HG02840 (cell line): ENCODE results near the gene NEDD9.

Source experiments
- ATAC-seq: cut with Tn5 transposase; IDR thresholded peaks from one replicate; pipeline ENCODE4 v1.9.1; 2021; ENCODE audit warnings: mild to moderate bottlenecking, moderate library complexity, moderate number of reproducible peaks; ENCODE audit not compliant: unreplicated experiment, low FRiP score

NEDD9 gene

GRCh38 chr6:11236076-11236750, 3.7 kb upstream of the NEDD9 start:
- ATAC-seq = no peak

DNA sequence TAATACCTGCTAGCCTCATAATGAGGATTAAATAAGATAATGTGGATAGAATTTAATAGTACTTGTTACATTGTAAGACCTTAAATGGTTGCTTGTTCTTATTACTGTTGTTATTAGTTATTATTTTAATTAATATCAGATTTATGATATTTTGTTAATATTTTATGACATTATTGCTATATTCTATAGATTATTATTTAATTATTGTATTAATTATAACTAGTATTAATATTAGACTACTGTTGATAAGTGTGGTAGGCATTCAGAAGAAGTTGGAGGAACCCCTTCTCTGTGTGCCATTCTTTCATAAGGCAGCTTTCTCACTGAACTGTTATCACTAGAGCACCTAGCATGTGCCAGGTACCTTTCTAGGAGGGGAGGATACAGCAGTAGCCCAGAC, 2.6 kb upstream of the NEDD9 start:
- ATAC-seq = no peak

DNA sequence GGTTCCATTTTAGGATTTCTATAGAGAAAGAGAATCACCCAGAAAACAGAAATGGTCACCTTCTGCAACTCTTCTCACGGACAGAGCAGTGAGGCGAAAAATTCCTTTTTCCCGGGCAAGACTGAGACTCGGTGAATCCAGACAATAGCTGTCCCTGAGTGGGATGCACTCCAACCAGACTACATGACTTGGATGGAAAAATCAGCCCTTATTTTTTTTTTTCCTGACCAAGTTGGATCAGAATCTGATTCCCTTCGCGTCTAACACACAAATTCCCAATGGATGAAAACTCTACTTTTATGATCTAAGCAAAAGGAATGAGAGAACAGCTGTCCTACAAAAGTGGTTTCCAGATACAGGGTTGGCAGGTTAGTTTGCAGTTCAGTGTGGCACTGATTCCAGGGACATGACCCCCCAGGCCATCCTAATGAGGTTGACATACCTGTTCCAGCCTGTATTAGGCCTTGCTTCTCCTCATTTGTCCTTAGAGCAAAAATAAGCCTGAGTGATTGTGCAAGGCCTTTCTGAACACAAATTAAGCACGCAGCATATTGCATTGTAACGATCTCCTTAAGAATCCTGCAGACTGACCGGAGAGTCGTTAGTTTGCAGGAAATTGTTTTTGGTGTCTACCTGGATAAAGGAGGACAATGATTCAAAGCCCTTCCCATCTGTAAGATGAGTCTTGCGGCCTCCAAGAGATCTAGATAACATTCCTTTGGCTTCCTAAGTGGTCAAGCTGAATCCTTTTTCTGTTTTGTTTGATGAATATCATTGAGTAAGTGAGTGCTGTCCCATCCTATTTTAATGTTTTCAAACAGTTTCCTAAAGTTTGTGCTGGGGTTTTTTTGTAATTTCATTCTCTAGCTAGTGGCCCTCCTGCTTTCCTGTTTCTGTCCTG, 1.5 kb upstream of the NEDD9 start:
- no peak for ATAC-seq

DNA sequence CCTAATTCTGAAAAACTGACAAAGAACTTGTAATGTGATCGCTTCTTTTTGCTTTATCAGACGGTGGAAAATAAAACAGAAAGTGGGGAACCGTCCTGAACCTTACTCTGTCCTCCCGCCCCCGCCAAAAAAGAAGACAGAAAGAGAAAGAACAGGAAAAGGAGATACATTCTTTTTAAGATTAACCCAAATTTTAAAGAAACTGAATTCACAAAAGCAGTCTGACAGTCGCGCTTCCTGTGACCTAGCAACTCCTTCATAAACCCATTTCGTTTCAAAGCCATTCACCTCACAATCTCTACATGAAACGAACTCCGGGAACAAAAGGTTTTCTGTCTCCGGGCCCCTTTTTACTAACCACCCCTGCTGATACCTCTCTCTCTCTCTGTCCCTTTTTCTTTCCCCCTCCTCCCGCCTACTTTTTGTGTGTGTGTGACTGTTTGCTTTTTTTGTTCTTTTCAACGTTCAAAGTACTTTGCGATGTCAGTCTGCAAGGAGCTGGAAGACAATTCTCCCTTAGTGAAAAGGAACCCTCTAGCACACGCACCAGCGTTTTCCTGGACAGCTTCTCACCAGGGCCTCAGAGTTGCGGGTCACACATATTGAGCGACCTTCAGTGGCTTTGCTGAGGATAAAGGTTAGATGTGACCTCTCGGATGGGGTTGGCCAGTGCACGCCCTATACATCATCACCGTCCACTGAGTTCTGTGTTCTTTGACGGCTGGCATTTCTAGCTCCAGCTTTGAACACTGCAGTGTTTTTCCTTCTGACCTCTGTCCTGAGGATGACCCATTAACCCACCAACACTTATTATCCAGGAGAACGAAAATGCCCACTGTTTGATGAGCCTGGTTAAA, 530 bp upstream of the NEDD9 start:
- no peak for ATAC-seq

DNA sequence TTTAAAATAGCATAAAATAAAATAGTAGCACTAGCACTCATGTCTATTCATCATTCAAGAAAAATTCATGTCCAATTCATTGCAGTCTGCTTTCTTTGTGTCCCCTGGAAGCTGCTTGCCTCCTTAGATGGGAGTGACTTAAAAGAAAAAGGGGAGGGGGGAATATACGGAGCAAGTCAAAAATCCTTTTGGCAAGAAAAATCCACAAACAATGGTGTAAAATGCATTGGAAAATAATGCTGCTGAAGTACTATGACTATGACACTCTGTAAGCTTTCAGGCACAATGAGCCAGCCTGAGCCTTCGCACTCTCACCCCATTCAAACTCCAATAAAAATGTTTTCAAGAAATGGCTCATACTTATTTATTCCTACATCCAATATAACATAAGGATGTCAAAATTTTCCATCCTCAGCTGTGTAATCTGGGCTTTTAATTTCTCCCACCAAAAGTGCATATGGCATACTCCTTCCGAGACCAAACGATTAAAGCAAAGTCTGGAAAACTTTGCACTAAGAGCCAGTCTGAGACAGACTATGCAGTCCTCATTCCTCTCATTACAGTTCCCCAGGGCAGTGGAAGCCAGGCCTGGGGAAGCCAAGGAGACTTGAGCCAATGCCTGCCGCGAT, 790 bp downstream of the NEDD9 start:
- ATAC-seq = no peak

GRCh38 chr6:11231108-11231463, 1.4 kb downstream of the NEDD9 start:
- ATAC-seq = no peak

- no peak for ATAC-seq
Observed at GRCh38 chr6:11230158-11231107, 2.0 kb downstream of the NEDD9 start.

DNA sequence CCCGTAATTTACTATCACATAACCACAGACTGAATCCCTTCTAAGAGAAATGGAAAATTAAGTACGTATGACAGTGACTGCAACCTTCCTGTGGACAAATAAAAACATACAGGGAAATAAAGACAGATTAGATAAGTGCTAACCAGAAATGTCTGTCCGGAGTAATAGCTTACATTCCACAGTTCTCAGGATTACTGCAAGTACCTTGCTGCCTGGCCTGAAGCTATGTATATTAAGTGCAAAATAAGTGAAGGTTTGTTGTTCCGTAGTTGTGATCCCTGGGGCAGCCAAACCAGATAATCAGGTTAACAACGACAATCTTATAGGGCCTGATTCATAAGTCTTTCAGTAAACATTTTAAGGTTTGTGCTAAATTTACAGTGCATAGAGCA, 2.8 kb downstream of the NEDD9 start:
- ATAC-seq = no peak

DNA sequence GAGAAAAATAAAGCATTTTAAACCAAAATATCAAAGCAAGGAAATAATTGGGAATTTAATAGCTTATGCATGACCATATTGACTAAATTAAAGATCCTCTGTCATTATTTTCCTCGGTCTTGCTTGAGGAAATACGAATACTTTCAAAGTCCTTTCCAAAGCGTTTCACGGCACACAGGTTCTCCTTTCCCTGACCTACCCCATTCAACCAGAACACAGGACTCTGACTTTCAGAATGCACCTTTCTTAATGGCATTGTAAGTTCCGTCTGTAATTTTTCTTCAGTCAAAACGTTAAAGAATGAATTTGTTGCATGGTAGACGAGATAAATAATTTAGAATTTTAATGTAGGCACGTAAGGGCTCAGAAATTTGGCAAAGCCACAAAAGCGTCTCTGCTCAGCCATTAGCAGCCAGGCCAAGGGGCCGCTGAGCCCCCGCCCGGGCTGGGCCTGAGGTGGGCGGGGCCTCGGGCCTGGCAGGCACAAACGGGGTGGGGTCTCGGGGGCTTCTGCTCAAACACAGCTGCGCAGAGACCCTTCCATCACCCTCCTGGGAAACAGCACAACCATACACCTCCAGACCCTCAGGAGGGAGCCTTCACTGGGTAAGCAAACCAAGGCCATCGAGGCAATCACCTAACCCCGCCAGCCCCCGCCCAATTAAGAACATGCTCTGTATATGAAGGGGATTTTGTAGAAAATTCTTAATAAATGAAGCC, 3.4 kb downstream of the NEDD9 start:
- ATAC-seq = no peak

DNA sequence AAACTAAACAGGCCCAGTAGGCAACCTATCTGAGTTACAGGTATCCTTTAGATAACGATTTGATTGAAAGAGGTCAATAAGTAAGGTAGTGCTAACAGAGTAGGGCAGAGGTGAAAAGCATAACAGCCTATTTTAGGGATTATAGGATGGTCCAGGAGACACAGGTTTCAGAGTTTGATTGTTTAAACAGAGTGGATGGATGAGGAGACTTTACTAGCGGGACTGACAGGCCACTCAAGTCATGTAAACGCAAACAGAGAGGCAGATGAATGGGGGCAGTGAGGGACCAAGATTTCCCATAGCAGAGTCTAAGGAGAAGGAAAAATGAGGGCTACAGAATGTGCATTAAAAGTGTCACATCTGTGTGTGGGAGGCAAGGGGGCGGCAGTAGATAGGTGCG, 4.8 kb downstream of the NEDD9 start:
- no peak for ATAC-seq

DNA sequence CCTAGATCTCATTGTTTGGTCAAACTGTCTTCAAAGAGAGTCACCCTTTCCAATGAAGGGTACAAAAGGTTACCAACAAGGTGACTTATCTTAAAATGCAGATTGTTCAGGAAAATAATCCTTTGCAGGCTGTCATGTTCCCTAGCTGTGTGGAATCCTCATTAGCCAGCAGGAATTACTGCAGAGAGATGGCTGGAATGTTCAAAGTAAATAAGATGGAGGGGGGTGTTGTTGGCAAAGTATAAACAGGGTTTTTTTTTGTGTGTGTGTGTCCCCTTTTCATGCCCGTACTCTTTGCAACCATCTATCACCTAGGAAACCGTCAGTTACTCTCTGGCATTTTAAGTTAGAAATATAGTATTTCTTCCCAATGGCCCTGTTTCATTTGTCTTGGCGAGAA, 6.5 kb downstream of the NEDD9 start:
- no peak for ATAC-seq

DNA sequence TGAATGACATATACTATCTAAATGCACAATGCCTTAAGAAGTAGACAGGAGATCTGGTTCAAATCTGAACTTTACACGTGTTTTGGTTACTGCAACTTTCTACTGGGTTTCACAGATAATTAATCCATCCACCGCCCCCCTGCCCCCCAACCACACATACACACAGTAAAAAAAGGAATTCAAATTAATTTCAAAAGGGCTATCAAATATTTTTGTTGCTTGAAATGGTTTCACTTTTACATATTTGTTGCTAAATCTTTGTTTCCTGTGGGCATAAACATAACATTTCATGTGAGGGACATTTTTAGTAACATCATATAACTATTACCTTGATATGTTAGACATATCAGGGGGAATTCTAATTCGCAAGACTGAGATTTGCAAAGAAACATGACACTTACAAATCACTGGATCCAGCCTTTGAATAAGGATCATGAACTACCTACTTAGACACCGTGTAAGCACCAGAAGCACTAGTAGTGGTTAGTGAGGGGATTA, 7.5 kb downstream of the NEDD9 start:
- ATAC-seq = no peak

DNA sequence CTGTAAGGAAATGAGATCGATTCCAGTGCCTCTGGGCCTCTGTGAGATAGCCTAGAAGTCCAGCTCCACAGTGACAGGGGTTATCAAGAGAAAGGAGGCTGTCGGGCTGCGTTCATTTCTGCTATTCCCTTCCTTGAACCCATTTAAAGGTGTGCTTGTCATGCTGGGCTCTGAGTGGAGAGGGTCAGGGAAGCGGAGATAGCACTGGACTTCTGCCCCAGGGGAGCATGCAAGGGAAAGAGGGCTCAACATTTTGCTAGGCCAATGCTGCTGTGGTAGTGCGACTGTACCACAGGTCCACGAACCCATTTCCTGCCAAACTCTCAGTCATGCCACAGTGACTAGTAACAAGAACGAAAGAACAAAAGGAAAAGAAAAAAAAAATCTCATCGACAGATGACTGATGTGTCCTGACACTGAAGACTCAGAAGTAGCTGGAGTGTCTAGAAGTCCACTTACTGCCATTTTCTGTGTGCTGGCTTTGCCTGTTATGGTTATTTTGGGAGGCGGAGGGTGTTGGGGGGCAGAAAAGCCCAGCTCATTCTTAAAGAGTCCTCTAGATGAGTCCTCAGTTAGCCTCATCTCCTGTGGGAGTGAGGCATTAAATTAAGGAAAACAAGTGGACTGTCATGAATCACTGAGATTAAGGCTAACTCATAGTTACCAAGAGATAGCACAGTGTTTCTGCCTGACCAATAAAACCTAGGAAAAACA, 8.1 kb downstream of the NEDD9 start:
- no peak for ATAC-seq

DNA sequence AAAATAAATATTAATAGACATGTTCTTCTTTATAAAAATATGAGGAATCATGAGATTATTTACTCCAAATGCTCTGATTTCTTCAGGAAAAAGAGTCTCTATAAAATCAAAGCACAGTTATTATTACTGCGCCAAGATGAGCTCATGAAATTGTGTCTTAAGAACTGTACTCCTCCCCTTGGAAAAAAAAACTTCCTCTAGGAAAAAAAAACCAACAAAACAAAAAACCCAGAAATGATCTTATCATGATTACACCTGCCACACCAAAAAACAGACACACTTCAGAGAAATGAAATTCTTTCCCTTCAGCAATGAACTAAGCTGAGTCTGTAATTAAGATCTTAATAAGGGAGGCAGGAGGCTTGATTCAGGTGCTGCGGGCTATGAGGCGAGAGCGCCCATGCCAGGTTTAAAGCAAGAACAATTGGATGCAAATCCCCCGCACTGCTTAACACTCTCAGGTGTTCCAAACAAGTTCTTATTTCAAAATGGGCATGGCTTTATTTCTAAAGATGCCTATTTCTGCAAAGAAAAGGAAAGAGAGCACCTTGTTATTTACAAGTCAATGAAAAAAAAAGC, 9.1 kb downstream of the NEDD9 start:
- no peak for ATAC-seq

- no peak for ATAC-seq
Observed at GRCh38 chr6:11222385-11223277, 9.8 kb downstream of the NEDD9 start.

DNA sequence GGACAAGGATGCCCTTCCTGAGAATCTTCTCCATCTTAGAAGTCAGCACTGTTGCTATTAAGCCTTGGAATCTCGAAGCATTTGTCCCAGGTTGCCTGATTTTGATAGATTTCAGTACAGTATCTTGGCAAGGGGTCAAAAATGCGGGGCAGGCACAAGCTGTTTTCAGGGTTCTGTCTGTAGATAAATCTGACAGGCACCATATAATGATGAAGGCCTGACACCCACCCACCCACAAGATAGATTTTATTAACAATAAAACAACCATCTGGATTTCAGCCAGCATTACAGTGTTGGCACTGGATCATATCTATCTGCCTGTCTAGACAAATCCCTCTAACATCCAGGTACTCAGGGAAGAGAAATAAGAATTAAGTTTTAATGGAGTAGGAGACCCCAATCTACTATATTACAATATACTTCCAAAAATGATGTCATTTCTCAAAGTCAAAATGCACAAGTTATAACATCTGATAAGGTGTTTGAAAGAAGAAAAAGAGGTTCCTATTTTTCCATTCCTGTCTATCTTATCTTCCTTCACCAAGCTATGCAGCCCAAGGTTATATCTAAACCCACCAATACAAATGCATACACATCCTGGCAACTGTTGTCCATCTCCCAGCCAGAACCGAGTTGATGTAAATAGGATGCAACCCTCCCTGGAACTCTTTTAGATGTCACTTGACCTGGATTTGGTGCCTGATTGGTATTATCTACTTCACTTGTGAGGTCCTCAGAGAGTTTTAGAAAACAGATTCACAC, 10.7 kb downstream of the NEDD9 start:
- no peak for ATAC-seq
